ENCODE measurements around the gene METAP1D. TPM values are rescaled to one million over a fixed set of nuclear protein-coding genes. Genes with fewer than 3 reads are reported as not detected.

METAP1D gene
- total and polyA plus RNA-seq, 2 of the 4 experiments (the other 2 are of a cell fraction), result 3.4 to 5.5 TPM

- Histone ChIP-seq H3K4me2 (ENCODE audit: low read depth, low read length) (peak overlapping the region; percentile 96; the same call in 1 of the 2 replicates), H3K4ac (ENCODE audit: low read depth, low read length) (no peak overlapping the region), H3K27me3 (ENCODE audit: control insufficient read depth, insufficient read depth, low read length) (no peaks in the 10 kb centered on the region), H3K18ac (ENCODE audit: low read depth, low read length) (no peak overlapping the region), H2BK5ac (ENCODE audit: low read depth, low read length, poor library complexity, severe bottlenecking) (no peak overlapping the region), H4K8ac (ENCODE audit: low read depth in 2 of 2, low read length in 2 of 2) (peak overlapping the region; percentile 94 to 97), H3K79me1 (ENCODE audit: low read depth in 1 of 2, low read length in 2 of 2) (peaks cover 0 to 15% of the 10 kb centered on the region in 2 experiments; a peak in 1 of 4 replicates), H2AFZ (replicated peaks; ENCODE audit: low read length, poor library complexity) (no peak overlapping the region), H2AK9ac (replicated peaks; ENCODE audit: low read depth, low read length, poor library complexity) (no peak overlapping the region), H2AK5ac (ENCODE audit: low read depth, low read length) (no peak overlapping the region), H3K9me1 (ENCODE audit: insufficient read depth, low read length) (no peaks in the 10 kb centered on the region), H2BK20ac (ENCODE audit: low read depth, low read length) (no peak overlapping the region), H3K56ac (ENCODE audit: extremely low read depth, insufficient read depth, low read length) (no peak overlapping the region), H3K4me3 (ENCODE audit: insufficient read depth, low read depth, low read length) (no peak overlapping the region), H3K23ac (ENCODE audit: low read depth, low read length) (no peak overlapping the region), H4K5ac (ENCODE audit: low read depth, low read length) (peak overlapping the region; percentile 28; the same call in 1 of the 2 replicates), H3K14ac (replicated peaks; ENCODE audit: low read depth, low read length) (no peak overlapping the region), H4K91ac (ENCODE audit: insufficient read depth, low read depth, low read length) (no peak overlapping the region), H3K9ac (ENCODE audit: low read depth, low read length) (no peak overlapping the region), H2BK15ac (ENCODE audit: low read depth, low read length) (no peak overlapping the region), H3K27ac (ENCODE audit: insufficient read depth, low read length) (no peak overlapping the region), H2BK120ac (ENCODE audit: low read depth, low read length) (no peak overlapping the region), H3K36me3 (ENCODE audit: control insufficient read depth, insufficient read depth, low read length) (no peaks in the 10 kb centered on the region), H3K9me3 (ENCODE audit: control insufficient read depth, insufficient read depth, low read length) (no peaks in the 10 kb centered on the region), H4K20me1 (ENCODE audit: insufficient read depth, low read length) (no peaks in the 10 kb centered on the region), H3K4me1 (ENCODE audit: control insufficient read depth, insufficient read depth, low read length) (no peaks in the 10 kb centered on the region)
- DNase-seq, result no peak
- no TSS peak for BruUV-seq (replicated peaks)
- in situ Hi-C loops (cut with MboI; ENCODE audit: low sequenced_read_pairs) (no loop called here), intact Hi-C loops (cut with micrococcal nuclease) (no loop called here), dilution Hi-C loops (cut with HindIII; ENCODE audit: low sequenced_read_pairs, unreplicated experiment) (no loop called here)
- TF ChIP-seq NFE2L2 (IDR thresholded peaks at IDR 0.05; ENCODE audit: low read depth, low read length) (no peak), MXI1 (IDR thresholded peaks at IDR 0.05; ENCODE audit: borderline replicate concordance, low read depth, low read length) (no peak), RAD21 (IDR thresholded peaks at IDR 0.05; ENCODE audit: low read length) (no peak), MAFK (IDR thresholded peaks at IDR 0.05; ENCODE audit: low read depth, low read length) (no peak), MAZ (IDR thresholded peaks at IDR 0.05; ENCODE audit: borderline replicate concordance, low read depth, low read length) (no peak), RCOR1 (IDR thresholded peaks at IDR 0.05; ENCODE audit: insufficient replicate concordance, low read length) (no peak), FOS (IDR thresholded peaks at IDR 0.05; ENCODE audit: low read depth, low read length) (no peak), POLR2A (IDR thresholded peaks at IDR 0.05; ENCODE audit: low read depth, low read length) (no peak), SMC3 (IDR thresholded peaks at IDR 0.05; ENCODE audit: low read depth, low read length) (no peak), USF2 (IDR thresholded peaks at IDR 0.05; ENCODE audit: low read depth, low read length) (no peak), CEBPB (IDR thresholded peaks at IDR 0.05; ENCODE audit: low read depth, low read length) (no peak), CHD1 (IDR thresholded peaks at IDR 0.05; ENCODE audit: low read depth, low read length) (no peak), RFX5 (IDR thresholded peaks at IDR 0.05; ENCODE audit: low read depth, low read length) (no peak), ELK1 (IDR thresholded peaks at IDR 0.05; ENCODE audit: borderline replicate concordance, low read depth, low read length) (no peak)
- TF ChIP-seq, protein P1, sequence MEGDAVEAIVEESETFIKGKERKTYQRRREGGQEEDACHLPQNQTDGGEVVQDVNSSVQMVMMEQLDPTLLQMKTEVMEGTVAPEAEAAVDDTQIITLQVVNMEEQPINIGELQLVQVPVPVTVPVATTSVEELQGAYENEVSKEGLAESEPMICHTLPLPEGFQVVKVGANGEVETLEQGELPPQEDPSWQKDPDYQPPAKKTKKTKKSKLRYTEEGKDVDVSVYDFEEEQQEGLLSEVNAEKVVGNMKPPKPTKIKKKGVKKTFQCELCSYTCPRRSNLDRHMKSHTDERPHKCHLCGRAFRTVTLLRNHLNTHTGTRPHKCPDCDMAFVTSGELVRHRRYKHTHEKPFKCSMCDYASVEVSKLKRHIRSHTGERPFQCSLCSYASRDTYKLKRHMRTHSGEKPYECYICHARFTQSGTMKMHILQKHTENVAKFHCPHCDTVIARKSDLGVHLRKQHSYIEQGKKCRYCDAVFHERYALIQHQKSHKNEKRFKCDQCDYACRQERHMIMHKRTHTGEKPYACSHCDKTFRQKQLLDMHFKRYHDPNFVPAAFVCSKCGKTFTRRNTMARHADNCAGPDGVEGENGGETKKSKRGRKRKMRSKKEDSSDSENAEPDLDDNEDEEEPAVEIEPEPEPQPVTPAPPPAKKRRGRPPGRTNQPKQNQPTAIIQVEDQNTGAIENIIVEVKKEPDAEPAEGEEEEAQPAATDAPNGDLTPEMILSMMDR (conservative IDR thresholded peaks at IDR 0.05; ENCODE audit: low read depth, low read length), result no peak
- 100% methylated on average over 2 of the region's 13 CpGs; no CpG with 5 or more reads in 1 of the 2 experiments for WGBS, 2 experiments (ENCODE audit: extremely low coverage in 2 of 2, insufficient read length in 1 of 2)
- ATAC-seq (ENCODE audit: low read depth), result no peak
- CTCF ChIA-PET, result no interaction called here
- POLR2A ChIA-PET (ENCODE audit: unreplicated experiment), result no interaction called here
Observed at GRCh38 chr2:172000696-172001361, 1.1 kb downstream of the METAP1D start.
